NT2/D1 (cell line): Measurements from ENCODE around the gene TRRAP.

Experiments
- SUZ12 ChIP-seq: IDR thresholded peaks from 2 replicates; pipeline ENCODE4 v1.6.1; 2011; ENCODE audit not compliant: insufficient read length, insufficient read depth; ENCODE audit errors: extremely low read depth
- YY1 ChIP-seq: IDR thresholded peaks from 2 replicates; pipeline ENCODE4 v1.6.1; 2011; ENCODE audit not compliant: insufficient read length, insufficient read depth
- ZNF274 ChIP-seq: IDR thresholded peaks from 2 replicates; pipeline ENCODE4 v1.6.1; 2011; ENCODE audit warnings: mild to moderate bottlenecking, low read depth, low read length

DNA sequence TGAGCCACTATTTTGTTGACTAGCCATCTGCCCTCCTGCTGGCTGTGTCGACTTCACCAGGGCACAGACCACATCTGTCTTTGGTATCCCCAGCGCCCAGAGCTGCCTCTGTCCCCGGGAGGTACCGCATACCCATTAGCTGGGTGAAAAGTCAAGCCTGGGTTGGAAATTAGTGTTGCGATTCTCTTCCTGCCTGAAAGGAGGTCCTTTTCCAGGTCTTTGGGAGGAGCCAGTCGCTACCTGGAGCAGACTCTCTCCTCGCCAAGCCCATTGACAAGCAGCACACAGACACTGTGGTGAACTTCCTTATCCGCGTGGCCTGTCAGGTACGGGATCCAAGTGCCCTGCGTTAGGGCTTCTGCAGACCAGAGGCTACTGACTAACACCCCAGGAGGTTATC is 79.4 kb downstream of the TRRAP start:
- no peak for TF ChIP-seq ZNF274
- TF ChIP-seq YY1: no peak
- no peak for TF ChIP-seq SUZ12
